Testis (tissue), 3 donors: ENCODE results near the gene LARP4. TPM values are rescaled to one million over a fixed set of nuclear protein-coding genes. Genes with fewer than 3 reads are reported as not detected.
"Not testable (repeated sequence)": the region's sequence is repeated elsewhere in the genome, so short reads cannot be mapped to it uniquely, and the experiment has no call there.

Experiments used
- DNase-seq: peaks from one replicate; pipeline ENCODE4 v3.0.0-alpha.2; 2019
- H3K27ac ChIP-seq, 2 donors: fragments of 200-600 bp; sonication (generic); one replicate each; pipeline ENCODE4 v1.5.1; 2019
- H3K27me3 ChIP-seq: fragments of 200-600 bp; sonication (generic); one replicate; pipeline ENCODE4 v1.5.1; 2019
- H3K36me3 ChIP-seq: fragments of 200-600 bp; sonication (generic); one replicate; pipeline ENCODE4 v1.5.1; 2017; ENCODE audit warnings: low read depth; ENCODE audit errors: missing control alignments
- H3K4me1 ChIP-seq: fragments of 200-600 bp; sonication (generic); one replicate; pipeline ENCODE4 v1.5.1; 2019
- H3K4me3 ChIP-seq, 2 donors: fragments of 200-600 bp; sonication (generic); one replicate each; pipeline ENCODE4 v1.5.1; 2017 to 2019
- H3K9me3 ChIP-seq: fragments of 200-600 bp; sonication (generic); one replicate; pipeline ENCODE4 v1.5.1; 2017
- CTCF ChIP-seq, 3 experiments: fragments of 450-650 bp in 2 of 3; fragments of 200-600 bp in 1 of 3; sonication (generic) in 1 of 3; IDR thresholded peaks; one replicate each; pipeline ENCODE4 v1.5.1; 2016 to 2019; ENCODE audit warnings: antibody characterized with exemption in 3 of 3, mild to moderate bottlenecking in 2 of 3, moderate library complexity in 1 of 3
- POLR2A ChIP-seq: fragments of 450-650 bp; IDR thresholded peaks from one replicate; pipeline ENCODE4 v1.6.1; 2017; ENCODE audit warnings: antibody characterized with exemption, mild to moderate bottlenecking, moderate library complexity
- WGBS, 2 donors: methylation state at CpG; one replicate each; pipeline ENCODE4 v1.1.5; 2018; 5-methylcytosine and 5-hydroxymethylcytosine counted together
- intact Hi-C: fragments of 100-400 bp; cut with DNase I; formaldehyde crosslinking; loops from one replicate; pipeline ENCODE4 v1.15.1; 2023; ENCODE audit warnings: low total_unique reads
- polyA plus RNA-seq: library from polyadenylated mRNA; stranded (reverse); fragments of 350-450 nt; fragmentation: Illumina TruSeq; extraction: RNeasy Lipid Tissue Mini Kit (QIAGEN cat#74804); gene quantifications from one replicate; pipeline ENCODE4 v1.2.3, GENCODE V29; 2014; ENCODE audit warnings: low read depth, low replicate concordance; ENCODE audit not compliant: insufficient read depth
- total RNA-seq, 2 donors: library from RNA; depleted of rRNA; stranded (reverse); fragments of >200 nt; gene quantifications; one replicate each; pipeline ENCODE4 v1.2.3, GENCODE V29; 2016

The LARP4 gene
- total and polyA plus RNA-seq, 3 donors from 2014 or later, result 20.9 to 38.3 (median 34.1) TPM

DNA sequence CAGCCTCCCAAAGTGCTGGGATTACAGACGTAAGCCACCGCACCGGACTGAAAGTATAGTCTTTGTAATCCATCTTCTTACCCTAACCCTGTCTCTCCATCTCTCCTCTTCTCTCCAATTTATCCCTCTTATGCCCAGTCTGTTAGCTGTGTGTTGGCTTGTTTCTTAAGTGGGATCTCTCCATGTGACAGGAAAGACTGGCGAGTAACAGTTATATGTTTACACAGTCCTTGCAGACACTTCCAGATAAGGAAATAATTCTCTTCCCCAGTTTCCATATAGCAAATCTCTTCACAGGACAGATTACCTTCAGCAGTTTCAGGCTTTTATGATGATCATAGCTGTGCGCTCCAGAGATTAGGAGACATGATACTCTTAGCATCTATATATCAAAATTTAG is 88.1 kb downstream of the LARP4 start:
- Histone ChIP-seq H3K36me3 (no peaks in the 10 kb centered on the region), H3K27ac (no peak overlapping the region), H3K4me1 (no peaks in the 10 kb centered on the region), H3K9me3 (no peaks in the 10 kb centered on the region), H3K4me3 (no peak overlapping the region), H3K27me3 (no peaks in the 10 kb centered on the region)
- intact Hi-C loops, result no loop called here
- WGBS, 2 donors, result 90 to 94% methylated on average over 5 of the region's 5 CpGs
- TF ChIP-seq POLR2A (no peak), CTCF (IDR thresholded peaks at IDR 0.05) (no peak)
- DNase-seq, result no peak

- intact Hi-C loops, H3K4me1 ChIP-seq, H3K27ac ChIP-seq, DNase-seq, H3K36me3 ChIP-seq, H3K4me3 ChIP-seq, H3K9me3 ChIP-seq, H3K27me3 ChIP-seq: not testable (repeated sequence)
- 90 to 98% methylated on average over 11 of the region's 11 CpGs for WGBS, 2 donors
Observed at GRCh38 chr12:50498119-50498518, 97.4 kb downstream of the LARP4 start.

DNA sequence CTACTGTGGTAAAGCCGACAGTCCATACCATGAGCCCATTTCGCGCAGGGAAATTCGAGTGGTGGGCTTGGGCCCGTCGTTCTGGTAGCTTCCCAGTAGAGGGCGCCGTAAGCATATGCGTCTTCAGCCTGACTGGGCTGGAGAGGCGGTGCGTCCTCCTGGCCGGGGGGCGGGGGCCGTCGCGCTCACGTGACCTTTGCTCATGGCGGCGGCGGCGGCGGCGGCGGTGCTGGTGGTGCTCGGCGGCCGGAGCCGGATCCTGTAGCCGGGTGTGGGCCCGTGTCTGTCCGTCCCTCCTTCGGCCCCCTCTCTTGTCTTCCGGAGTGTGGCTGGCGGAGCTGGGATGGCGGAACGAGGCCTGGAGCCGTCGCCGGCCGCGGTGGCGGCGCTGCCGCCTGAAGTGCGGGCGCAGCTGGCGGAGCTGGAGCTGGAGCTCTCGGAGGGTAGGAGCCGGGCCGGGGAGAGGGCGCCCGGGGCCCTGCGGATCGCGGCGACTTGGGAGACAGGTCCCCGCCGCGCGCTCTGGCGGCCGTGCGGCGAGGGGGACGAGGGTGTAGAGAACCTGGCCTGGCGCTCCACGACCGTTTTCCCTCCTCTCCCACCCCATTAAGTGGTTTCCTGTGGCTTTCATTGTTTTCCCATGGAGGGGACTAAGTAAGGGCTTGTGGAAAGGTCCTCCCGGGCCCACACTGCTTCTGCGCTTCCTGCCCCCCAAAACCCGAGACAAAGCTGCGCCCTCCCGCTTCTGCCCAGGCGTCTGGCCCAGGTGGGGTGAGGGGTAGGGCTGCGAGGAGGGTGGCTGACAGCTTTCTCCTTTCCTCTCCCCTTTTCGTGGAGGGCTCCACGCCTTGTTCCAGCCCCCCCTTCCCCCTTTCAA is 104.4 kb downstream of the LARP4 start, which contains the start of gene DIP2B:
TSS of gene DIP2B (plus strand) at position 188 of the 877 bp plus-strand sequence. CDS start at position 344, 156 bp downstream.
- TF ChIP-seq CTCF (IDR thresholded peaks at IDR 0.05) (peak; percentile 97 to 99 (median 98)), POLR2A (no peak)
- no peaks in the 10 kb centered on the region for H3K36me3 ChIP-seq
- intact Hi-C loops, result loop anchor here (5.0 kb wide), 1 partner anchor 132 kb away; no protein-coding TSS in a partner anchor
- peaks cover 21% of the 10 kb centered on the region for H3K4me1 ChIP-seq
- H3K27ac ChIP-seq, result peak within 1 kb of the TSS; percentile 97 to 98
- DNase-seq, result peak; percentile 97
- no peaks in the 10 kb centered on the region for H3K9me3 ChIP-seq
- peak within 1 kb of the TSS; percentile 89 to 90 for H3K4me3 ChIP-seq
- no peaks in the 10 kb centered on the region for H3K27me3 ChIP-seq
- 0 to 1% methylated on average over 24 to 60 of the region's 77 CpGs for WGBS, 2 donors

GRCh38 chr12:50505675-50506530 is 105.2 kb downstream of the LARP4 start:
- peak overlapping the region; percentile 97 to 98 for H3K27ac ChIP-seq
- DNase-seq, result peak; percentile 85
- TF ChIP-seq CTCF (IDR thresholded peaks at IDR 0.05), result no peak
- TF ChIP-seq POLR2A, result no peak
- H3K4me1 ChIP-seq, result peaks cover 21% of the 10 kb centered on the region
- no peaks in the 10 kb centered on the region for H3K27me3 ChIP-seq
- intact Hi-C loops, result loop anchor here (5.0 kb wide), 1 partner anchor 131 kb away; no protein-coding TSS in a partner anchor
- H3K9me3 ChIP-seq, result no peaks in the 10 kb centered on the region
- no peaks in the 10 kb centered on the region for H3K36me3 ChIP-seq
- peak overlapping the region; percentile 89 to 90 for H3K4me3 ChIP-seq
- 0% methylated on average over 11 of the region's 11 CpGs for WGBS, 2 donors
